ENCODE data around the gene DDN.

The DDN gene

DNA sequence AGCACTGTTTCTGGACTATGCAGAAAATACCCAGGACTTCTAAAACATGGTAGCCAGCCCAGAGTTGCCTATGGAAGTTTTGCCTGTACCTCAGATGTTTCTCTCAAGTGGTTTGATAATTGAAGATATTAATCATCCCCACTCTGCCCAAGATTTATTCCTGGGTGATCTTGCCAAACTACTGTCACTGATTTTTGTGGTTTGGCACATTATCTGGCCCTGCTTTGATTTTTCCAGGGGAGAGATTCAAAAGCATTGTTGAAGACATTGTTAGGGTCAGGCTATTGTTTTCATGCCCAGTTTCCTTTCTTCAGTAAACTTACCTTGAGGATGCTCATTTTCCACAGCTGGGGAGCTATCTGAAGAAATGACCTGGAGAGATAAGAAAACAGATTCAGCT lies 13.6 kb upstream of the DDN start:
- Histone ChIP-seq H3K27ac (ENCODE audit: low read length) (no peak overlapping the region), H3K27me3 (ENCODE audit: control insufficient read depth, insufficient read depth, low read length) (no peaks in the 10 kb centered on the region), H3K4me1 (ENCODE audit: control insufficient read depth, insufficient read depth, low read length) (no peaks in the 10 kb centered on the region), H3K4me3 (ENCODE audit: low read length) (no peak overlapping the region), H3K9me3 (ENCODE audit: control insufficient read depth, insufficient read depth, low read length) (no peaks in the 10 kb centered on the region), H3K36me3 (ENCODE audit: control insufficient read depth, insufficient read depth, low read length) (no peaks in the 10 kb centered on the region)
- DNase-seq (ENCODE audit: low read depth, low spot score), result no peak

DNA sequence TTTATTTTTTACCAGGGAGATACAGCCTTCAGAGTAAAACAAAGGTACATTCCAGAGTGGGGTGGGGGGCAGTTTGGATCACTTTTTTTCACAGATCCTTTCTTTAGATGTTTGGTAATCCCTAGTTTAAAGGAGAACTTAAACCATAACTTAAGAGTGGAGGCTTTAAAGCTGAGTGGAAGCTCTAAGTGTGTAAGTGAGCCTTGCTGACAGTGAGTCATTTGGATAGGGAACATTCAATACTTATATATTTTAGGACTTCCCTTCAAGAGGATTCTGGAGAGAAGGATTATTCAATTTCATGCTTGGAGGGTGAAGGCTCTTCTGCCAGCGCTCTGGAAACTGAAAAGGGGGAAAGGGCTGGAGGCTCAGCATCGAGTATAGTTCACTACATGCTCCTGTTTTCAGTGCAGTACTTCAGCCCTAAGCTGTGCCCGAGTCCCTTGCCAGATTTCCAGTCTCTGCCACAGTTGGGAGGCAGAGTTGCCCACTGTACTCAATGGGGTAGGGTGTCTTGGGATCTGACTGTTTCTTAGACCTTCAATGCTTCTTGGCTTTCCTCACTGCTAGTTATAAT lies 11.0 kb upstream of the DDN start:
- no peak overlapping the region for H3K4me3 ChIP-seq (ENCODE audit: low read length)
- DNase-seq (ENCODE audit: low read depth, low spot score), result no peak
- H3K4me1 ChIP-seq (ENCODE audit: control insufficient read depth, insufficient read depth, low read length), result no peaks in the 10 kb centered on the region
- no CpG with 5 or more reads among the region's 3 CpGs for WGBS (ENCODE audit: insufficient coverage, insufficient read length)
- no peaks in the 10 kb centered on the region for H3K9me3 ChIP-seq (ENCODE audit: control insufficient read depth, insufficient read depth, low read length)
- H3K27ac ChIP-seq (ENCODE audit: low read length), result no peak overlapping the region
- H3K36me3 ChIP-seq (ENCODE audit: control insufficient read depth, insufficient read depth, low read length), result no peaks in the 10 kb centered on the region
- no peaks in the 10 kb centered on the region for H3K27me3 ChIP-seq (ENCODE audit: control insufficient read depth, insufficient read depth, low read length)

DNA sequence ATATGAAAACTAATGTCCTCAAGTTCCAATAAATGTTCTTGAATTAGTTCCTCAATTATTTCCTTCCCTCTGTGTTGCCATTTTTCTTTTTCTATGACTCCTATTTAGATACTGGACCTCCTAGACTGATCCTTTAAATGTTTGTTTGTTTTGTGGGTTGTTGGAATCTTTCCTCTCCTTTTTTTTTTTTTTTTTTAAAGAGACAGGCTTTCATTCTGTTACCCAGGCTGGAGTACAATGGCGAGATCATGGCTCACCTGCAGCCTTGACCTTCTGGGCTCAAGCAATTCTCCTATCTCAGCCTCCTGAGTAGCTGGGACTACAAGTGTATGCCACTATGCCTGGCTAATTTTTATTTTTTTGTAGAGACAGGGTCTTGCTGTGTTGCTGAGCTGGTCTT lies 9.8 kb upstream of the DDN start:
- no CpG with 5 or more reads among the region's 1 CpG for WGBS (ENCODE audit: insufficient coverage, insufficient read length)
- no peak overlapping the region for H3K4me3 ChIP-seq (ENCODE audit: low read length)
- no peaks in the 10 kb centered on the region; the same call in 1 of the 2 replicates for H3K36me3 ChIP-seq (ENCODE audit: control insufficient read depth, insufficient read depth, low read length)

DNA sequence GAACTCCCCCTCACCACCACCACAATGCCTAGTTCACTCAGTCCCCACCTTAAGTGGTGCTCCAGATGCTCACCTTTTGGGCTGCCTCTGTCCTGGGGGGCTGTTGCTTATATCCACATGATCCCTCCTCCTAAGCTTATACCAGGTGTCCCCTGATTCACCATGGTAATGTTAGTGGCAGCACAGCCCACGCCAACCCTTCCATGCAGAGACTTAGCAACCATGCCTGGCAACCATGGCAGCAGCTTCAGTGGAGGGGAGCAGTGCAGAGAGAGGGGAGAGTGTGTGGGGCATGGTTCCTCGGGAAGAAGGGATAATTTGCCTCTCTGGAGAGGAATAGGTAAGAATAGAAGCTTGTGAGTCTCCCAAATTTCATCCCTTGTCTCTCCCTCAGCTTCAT lies 1.2 kb upstream of the DDN start:
- H3K4me3 ChIP-seq (ENCODE audit: low read length), result no peak overlapping the region

More for the DNA sequence above, 9.8 kb upstream of the DDN start:
- DNase-seq (ENCODE audit: low read depth, low spot score), result no peak
- Histone ChIP-seq H3K4me1 (ENCODE audit: control insufficient read depth, insufficient read depth, low read length) (no peaks in the 10 kb centered on the region), H3K27ac (ENCODE audit: low read length) (no peak overlapping the region), H3K27me3 (ENCODE audit: control insufficient read depth, insufficient read depth, low read length) (no peaks in the 10 kb centered on the region), H3K9me3 (ENCODE audit: control insufficient read depth, insufficient read depth, low read length) (no peaks in the 10 kb centered on the region)

DNA sequence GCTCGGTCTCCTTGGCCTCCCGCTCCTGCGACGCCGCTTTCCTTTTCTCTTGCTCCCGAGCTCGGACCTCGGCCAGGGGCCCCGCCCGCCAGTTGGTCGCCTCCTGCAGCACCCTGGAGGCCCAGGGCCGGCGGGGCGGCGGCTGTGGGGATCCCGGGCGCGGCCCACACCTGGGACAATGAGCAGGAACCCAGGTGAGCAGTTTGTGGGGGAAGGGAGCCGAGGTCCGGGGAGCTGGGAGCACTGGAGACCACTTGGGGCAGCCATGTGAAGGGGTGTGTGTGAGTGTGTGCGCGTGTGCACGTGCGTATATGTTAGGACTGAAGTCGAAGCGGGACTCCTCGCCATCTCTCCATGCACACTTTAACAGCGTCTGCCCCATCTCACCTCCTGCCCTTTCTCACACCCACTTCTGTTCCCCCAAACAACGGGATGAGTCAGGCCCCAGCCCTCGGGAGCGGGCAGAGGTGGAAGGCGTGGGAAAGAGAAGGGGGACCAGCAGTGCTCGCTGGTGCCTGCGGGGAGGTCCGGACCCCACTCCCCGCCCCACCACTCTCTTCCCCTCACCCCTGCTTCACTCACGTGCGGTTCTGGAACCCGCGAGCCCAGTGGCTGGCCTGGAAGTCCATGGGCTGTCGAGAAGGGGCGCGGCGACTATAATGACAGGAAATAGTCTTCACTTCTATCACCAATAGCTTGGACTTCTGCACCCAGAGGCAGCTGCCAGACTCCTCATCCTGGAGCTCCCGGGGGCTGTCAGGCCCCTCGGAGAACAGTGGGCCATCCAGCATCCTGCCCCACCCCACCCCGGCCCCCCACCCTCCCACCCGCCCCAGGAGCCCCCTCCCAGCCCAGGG lies 450 bp downstream of the DDN start:
- Histone ChIP-seq H3K4me3 (ENCODE audit: low read length) (peak overlapping the region; percentile 50; the same call in 1 of the 2 replicates), H3K4me1 (ENCODE audit: control insufficient read depth, insufficient read depth, low read length) (peaks cover 13% of the 10 kb centered on the region), H3K36me3 (ENCODE audit: control insufficient read depth, insufficient read depth, low read length) (no peaks in the 10 kb centered on the region), H3K27me3 (ENCODE audit: control insufficient read depth, insufficient read depth, low read length) (peaks cover 48% of the 10 kb centered on the region), H3K9me3 (ENCODE audit: control insufficient read depth, insufficient read depth, low read length) (no peaks in the 10 kb centered on the region), H3K27ac (ENCODE audit: low read length) (no peak overlapping the region)
- WGBS (ENCODE audit: insufficient coverage, insufficient read length), result no CpG with 5 or more reads among the region's 48 CpGs
- no peak for DNase-seq (ENCODE audit: low read depth, low spot score)

More for the DNA sequence above, 1.2 kb upstream of the DDN start:
- Histone ChIP-seq H3K9me3 (ENCODE audit: control insufficient read depth, insufficient read depth, low read length) (no peaks in the 10 kb centered on the region), H3K36me3 (ENCODE audit: control insufficient read depth, insufficient read depth, low read length) (no peaks in the 10 kb centered on the region; the same call in 1 of the 2 replicates), H3K27me3 (ENCODE audit: control insufficient read depth, insufficient read depth, low read length) (peaks cover 36% of the 10 kb centered on the region), H3K27ac (ENCODE audit: low read length) (no peak overlapping the region), H3K4me1 (ENCODE audit: control insufficient read depth, insufficient read depth, low read length) (peaks cover 8% of the 10 kb centered on the region)
- DNase-seq (ENCODE audit: low read depth, low spot score), result no peak
- no CpG with 5 or more reads among the region's 2 CpGs for WGBS (ENCODE audit: insufficient coverage, insufficient read length)

DNA sequence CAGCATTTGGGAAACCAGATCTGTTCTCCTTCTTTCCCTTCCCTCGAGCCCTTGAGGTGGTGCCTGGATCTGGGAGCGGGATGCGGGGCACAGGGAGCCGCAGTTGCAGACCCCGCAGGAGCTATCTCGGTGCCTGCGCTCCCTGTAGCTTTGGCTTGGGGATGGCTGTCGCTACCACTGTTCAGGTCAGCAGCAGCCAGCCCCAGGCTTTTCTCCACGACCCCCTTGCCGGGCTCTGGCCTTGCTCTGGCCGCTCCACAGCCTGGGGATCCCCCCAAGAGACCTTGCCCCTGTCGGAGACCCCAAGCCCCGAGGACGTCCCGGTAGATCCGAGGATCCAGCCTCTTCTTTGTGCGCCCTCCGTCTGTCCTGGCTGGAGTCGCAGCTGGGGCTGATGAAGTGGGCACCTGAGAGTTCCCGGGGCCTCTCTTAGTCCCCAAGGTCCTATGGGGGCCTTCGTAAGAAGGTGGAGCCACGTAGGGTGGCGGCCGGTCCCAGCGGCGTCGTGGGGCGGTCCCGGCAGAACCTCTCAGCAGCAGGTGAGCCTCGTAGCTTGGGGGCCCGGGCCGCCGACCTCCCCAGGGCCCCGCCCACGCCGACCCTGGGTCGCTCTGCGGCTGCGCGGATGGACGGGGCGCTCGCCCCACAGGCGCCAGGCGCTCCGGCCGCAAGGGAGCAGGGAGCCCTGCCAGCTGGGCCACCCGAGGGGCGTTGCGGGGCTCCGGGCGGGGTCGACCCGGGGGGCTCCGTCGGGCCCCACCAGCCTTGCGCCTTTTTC lies 1.3 kb downstream of the DDN start:
- peaks cover 13% of the 10 kb centered on the region for H3K4me1 ChIP-seq (ENCODE audit: control insufficient read depth, insufficient read depth, low read length)
- no CpG with 5 or more reads among the region's 57 CpGs for WGBS (ENCODE audit: insufficient coverage, insufficient read length)
- DNase-seq (ENCODE audit: low read depth, low spot score), result no peak
- no peak overlapping the region for H3K27ac ChIP-seq (ENCODE audit: low read length)
- peak overlapping the region; percentile 50; the same call in 1 of the 2 replicates for H3K4me3 ChIP-seq (ENCODE audit: low read length)
- H3K36me3 ChIP-seq (ENCODE audit: control insufficient read depth, insufficient read depth, low read length), result no peaks in the 10 kb centered on the region
- H3K9me3 ChIP-seq (ENCODE audit: control insufficient read depth, insufficient read depth, low read length), result no peaks in the 10 kb centered on the region
- H3K27me3 ChIP-seq (ENCODE audit: control insufficient read depth, insufficient read depth, low read length), result peaks cover 53% of the 10 kb centered on the region

DNA sequence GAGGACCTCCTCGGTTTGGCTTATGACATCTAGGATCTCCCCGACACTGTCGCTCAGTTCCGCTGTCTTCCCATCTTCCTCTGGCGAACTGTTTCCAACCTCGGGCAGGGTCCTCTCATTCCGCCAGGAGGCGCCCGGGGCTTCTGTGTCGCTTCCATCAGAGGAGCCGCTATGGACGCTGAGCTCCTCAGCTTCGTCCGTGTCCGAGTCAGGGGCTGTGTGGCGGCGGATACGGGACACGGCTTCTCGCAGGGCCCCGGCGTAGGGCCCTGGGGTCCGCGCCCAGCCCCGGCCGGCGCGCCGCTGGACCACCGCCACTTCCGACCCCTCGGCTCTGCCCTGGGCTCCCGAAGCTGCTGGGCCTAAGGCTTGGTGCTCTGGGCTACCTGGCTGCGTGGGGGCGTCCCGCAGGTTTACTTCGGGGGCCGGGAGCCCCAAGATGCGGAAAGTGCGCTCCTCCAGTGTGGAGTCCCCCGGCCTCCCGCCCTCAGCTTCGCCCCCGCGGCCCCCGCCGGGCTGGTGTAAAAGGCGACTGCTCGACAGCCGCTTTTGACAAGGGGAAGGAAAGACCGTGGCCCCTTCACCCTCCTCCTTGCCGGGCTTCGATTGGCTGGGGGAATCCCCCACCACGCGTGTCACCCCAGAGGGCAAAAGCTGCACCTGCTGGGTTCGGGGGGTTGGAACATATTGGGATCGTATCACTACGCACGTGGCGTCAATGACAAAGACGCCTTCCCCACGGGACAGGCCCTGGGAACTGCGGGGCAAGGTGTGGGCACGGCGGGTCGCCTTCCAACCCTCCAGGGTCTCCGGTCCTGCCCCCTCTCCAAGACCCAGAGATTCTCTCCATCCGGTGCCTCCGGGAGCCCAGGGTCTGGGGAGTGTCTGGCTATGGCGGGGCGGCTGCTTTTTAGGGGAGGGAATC lies 2.1 kb downstream of the DDN start:
- DNase-seq (ENCODE audit: low read depth, low spot score), result no peak
- no peaks in the 10 kb centered on the region for H3K36me3 ChIP-seq (ENCODE audit: control insufficient read depth, insufficient read depth, low read length)
- no CpG with 5 or more reads among the region's 71 CpGs for WGBS (ENCODE audit: insufficient coverage, insufficient read length)
- peaks cover 53% of the 10 kb centered on the region for H3K27me3 ChIP-seq (ENCODE audit: control insufficient read depth, insufficient read depth, low read length)
- H3K9me3 ChIP-seq (ENCODE audit: control insufficient read depth, insufficient read depth, low read length), result no peaks in the 10 kb centered on the region
- no peak overlapping the region for H3K27ac ChIP-seq (ENCODE audit: low read length)
- H3K4me3 ChIP-seq (ENCODE audit: low read length), result peak overlapping the region; percentile 50; the same call in 1 of the 2 replicates
- H3K4me1 ChIP-seq (ENCODE audit: control insufficient read depth, insufficient read depth, low read length), result peaks cover 13% of the 10 kb centered on the region

DNA sequence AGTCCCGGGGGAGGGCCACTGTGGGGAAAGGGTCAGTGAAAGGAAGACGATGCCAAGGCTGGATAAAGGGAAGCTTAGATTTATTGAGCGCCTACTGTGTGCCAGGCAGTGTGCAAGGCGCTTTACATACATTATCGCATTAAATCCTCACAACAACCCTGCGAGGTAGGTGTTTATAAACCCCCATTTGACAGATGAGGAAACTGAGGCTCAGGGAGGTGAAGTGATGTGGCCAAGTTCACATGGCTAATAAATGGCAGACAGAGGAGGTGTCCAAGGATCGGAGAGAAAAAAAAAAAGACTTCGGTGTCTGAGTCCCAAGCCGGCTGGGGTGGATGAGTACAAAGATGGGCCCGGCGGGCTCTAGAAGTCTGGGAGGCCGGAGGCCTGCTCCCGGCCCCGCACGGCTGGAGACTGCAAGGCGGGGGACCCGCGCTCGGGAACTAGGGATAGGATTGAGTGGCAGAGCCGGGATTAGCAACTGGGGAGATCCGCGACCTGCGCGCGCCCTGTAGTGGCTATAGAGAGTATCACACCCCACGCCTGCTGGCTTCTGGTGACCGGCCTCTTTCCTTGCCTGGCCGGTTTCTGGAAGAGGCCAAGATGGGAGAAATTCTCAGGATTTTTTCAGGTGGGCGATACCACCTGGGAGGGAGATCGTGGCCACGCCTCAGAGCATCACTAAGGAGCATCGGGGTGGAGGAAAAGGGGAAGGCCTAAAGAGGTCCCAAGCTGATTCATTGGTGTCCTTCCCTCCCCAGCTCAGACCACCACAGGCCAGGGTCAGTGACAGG lies 3.9 kb downstream of the DDN start:
- Histone ChIP-seq H3K27ac (ENCODE audit: low read length) (no peak overlapping the region), H3K4me1 (ENCODE audit: control insufficient read depth, insufficient read depth, low read length) (peaks cover 13% of the 10 kb centered on the region), H3K36me3 (ENCODE audit: control insufficient read depth, insufficient read depth, low read length) (no peaks in the 10 kb centered on the region), H3K4me3 (ENCODE audit: low read length) (no peak overlapping the region), H3K27me3 (ENCODE audit: control insufficient read depth, insufficient read depth, low read length) (peaks cover 53% of the 10 kb centered on the region), H3K9me3 (ENCODE audit: control insufficient read depth, insufficient read depth, low read length) (no peaks in the 10 kb centered on the region)
- DNase-seq (ENCODE audit: low read depth, low spot score), result no peak
- no CpG with 5 or more reads among the region's 32 CpGs for WGBS (ENCODE audit: insufficient coverage, insufficient read length)

DNA sequence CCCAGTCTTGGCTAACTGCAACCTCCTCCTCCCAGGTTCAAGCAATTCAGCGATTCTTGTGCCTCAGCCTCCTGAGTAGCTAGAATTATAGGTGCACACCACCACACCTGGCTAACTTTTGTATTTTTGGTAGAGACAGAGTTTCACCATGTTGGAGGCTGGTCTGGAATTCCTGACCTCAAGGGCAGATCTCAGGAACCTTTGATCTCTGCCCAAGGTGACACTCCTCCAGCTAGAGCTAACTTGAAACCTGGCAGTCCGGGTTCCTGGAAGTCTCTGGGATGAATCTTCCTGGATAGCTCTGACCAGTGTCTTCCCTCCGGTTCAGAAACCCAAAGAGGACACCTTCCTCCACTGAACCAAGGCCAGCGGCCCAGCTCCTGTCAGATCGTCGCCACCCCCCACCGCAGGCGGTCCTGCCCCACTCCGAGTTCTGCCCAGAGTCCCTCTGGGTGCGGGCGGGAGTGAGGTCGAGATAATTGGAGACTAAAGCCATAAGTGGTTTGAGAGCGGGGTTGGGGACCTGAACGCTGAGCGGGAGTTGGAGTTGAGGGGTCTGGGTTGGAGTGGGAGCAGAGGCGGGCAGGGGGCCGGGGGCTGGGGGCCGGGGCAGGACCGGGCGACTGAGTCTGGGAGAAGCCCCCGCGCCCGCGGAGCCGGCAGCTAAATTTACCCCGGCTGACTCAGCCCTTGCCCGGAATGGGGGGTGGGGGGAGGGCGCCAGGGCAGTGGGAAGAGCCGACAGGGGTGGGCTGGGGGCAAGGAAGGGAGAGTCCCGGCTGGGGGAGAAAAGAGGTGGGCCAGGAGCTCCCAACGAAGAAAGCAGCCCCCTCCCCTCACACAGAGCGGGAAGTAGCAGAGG lies 4.7 kb downstream of the DDN start:
- H3K27ac ChIP-seq (ENCODE audit: low read length), result no peak overlapping the region
- peaks cover 49% of the 10 kb centered on the region for H3K27me3 ChIP-seq (ENCODE audit: control insufficient read depth, insufficient read depth, low read length)
- no peaks in the 10 kb centered on the region for H3K9me3 ChIP-seq (ENCODE audit: control insufficient read depth, insufficient read depth, low read length)
- peaks cover 9% of the 10 kb centered on the region; the same call in 1 of the 2 replicates for H3K4me1 ChIP-seq (ENCODE audit: control insufficient read depth, insufficient read depth, low read length)
- no peaks in the 10 kb centered on the region for H3K36me3 ChIP-seq (ENCODE audit: control insufficient read depth, insufficient read depth, low read length)
- no peak for DNase-seq (ENCODE audit: low read depth, low spot score)
- H3K4me3 ChIP-seq (ENCODE audit: low read length), result no peak overlapping the region; the same call in 1 of the 2 replicates
- WGBS (ENCODE audit: insufficient coverage, insufficient read length), result no CpG with 5 or more reads among the region's 32 CpGs

All from iPS DF 6.9 (cell line).